ENCODE data around the gene DDRGK1. TPM values are rescaled to one million over a fixed set of nuclear protein-coding genes. Genes with fewer than 3 reads are reported as not detected.

Gene DDRGK1
- total RNA-seq, 1 donor from 2014 or later: 108 TPM

- peaks cover 41% of the 10 kb centered on the region for H3K36me3 ChIP-seq
- intact Hi-C loops (cut with DNase I): no loop called here
- no peaks in the 10 kb centered on the region for H3K27me3 ChIP-seq
- ATAC-seq (peak; percentile 43), DNase-seq (no peak)
- no peaks in the 10 kb centered on the region for H3K9me3 ChIP-seq
- peak overlapping the region; percentile 95 for H3K4me3 ChIP-seq
- peaks cover 10% of the 10 kb centered on the region for H3K4me1 ChIP-seq
- peak overlapping the region; percentile 94 for H3K27ac ChIP-seq
- no peak for TF ChIP-seq CTCF (IDR thresholded peaks at IDR 0.05)
Observed at GRCh38 chr20:3203315-3204123, 963 bp downstream of the DDRGK1 start.

GRCh38 chr20:3202965-3203314 lies 1.5 kb downstream of the DDRGK1 start:
- Histone ChIP-seq H3K36me3 (peaks cover 46% of the 10 kb centered on the region), H3K4me1 (peaks cover 10% of the 10 kb centered on the region), H3K27me3 (no peaks in the 10 kb centered on the region), H3K4me3 (peak overlapping the region; percentile 95), H3K27ac (peak overlapping the region; percentile 94), H3K9me3 (no peaks in the 10 kb centered on the region)
- no peak for TF ChIP-seq CTCF (IDR thresholded peaks at IDR 0.05)
- DNase-seq (no peak), ATAC-seq (no peak)
- intact Hi-C loops (cut with DNase I): no loop called here

- intact Hi-C loops (cut with DNase I): no loop called here
- Histone ChIP-seq H3K4me3 (no peak overlapping the region), H3K9me3 (no peaks in the 10 kb centered on the region), H3K27me3 (no peaks in the 10 kb centered on the region), H3K27ac (no peak overlapping the region), H3K4me1 (peaks cover 10% of the 10 kb centered on the region), H3K36me3 (peaks cover 74% of the 10 kb centered on the region)
- no peak for ATAC-seq
- no peak for DNase-seq
- no peak for TF ChIP-seq CTCF (IDR thresholded peaks at IDR 0.05)
Observed at GRCh38 chr20:3199976-3200755, 4.3 kb downstream of the DDRGK1 start.

GRCh38 chr20:3199206-3199605 lies 5.3 kb downstream of the DDRGK1 start:
- H3K9me3 ChIP-seq: no peaks in the 10 kb centered on the region
- H3K27ac ChIP-seq: no peak overlapping the region
- peaks cover 83% of the 10 kb centered on the region for H3K36me3 ChIP-seq
- H3K4me3 ChIP-seq: no peak overlapping the region
- H3K4me1 ChIP-seq: peaks cover 10% of the 10 kb centered on the region
- intact Hi-C loops (cut with DNase I): no loop called here
- H3K27me3 ChIP-seq: no peaks in the 10 kb centered on the region
- no peak for ATAC-seq
- no peak for DNase-seq
- TF ChIP-seq CTCF (IDR thresholded peaks at IDR 0.05): no peak

GRCh38 chr20:3195590-3196237 lies 8.8 kb downstream of the DDRGK1 start:
- Histone ChIP-seq H3K27ac (no peak overlapping the region), H3K36me3 (peaks cover 99% of the 10 kb centered on the region), H3K9me3 (no peaks in the 10 kb centered on the region), H3K4me3 (no peak overlapping the region), H3K4me1 (no peaks in the 10 kb centered on the region), H3K27me3 (no peaks in the 10 kb centered on the region)
- intact Hi-C loops (cut with DNase I): no loop called here
- TF ChIP-seq CTCF (IDR thresholded peaks at IDR 0.05): no peak
- ATAC-seq (no peak), DNase-seq (no peak)
